GM19468 (cell line): ENCODE data around the gene SEMA3C.

Experiments
- ATAC-seq: cut with Tn5 transposase; IDR thresholded peaks from one replicate; pipeline ENCODE4 v1.9.1; 2021; ENCODE audit warnings: mild to moderate bottlenecking, moderate library complexity, moderate number of reproducible peaks; ENCODE audit not compliant: unreplicated experiment; ENCODE audit errors: extremely low read depth

The SEMA3C gene

DNA sequence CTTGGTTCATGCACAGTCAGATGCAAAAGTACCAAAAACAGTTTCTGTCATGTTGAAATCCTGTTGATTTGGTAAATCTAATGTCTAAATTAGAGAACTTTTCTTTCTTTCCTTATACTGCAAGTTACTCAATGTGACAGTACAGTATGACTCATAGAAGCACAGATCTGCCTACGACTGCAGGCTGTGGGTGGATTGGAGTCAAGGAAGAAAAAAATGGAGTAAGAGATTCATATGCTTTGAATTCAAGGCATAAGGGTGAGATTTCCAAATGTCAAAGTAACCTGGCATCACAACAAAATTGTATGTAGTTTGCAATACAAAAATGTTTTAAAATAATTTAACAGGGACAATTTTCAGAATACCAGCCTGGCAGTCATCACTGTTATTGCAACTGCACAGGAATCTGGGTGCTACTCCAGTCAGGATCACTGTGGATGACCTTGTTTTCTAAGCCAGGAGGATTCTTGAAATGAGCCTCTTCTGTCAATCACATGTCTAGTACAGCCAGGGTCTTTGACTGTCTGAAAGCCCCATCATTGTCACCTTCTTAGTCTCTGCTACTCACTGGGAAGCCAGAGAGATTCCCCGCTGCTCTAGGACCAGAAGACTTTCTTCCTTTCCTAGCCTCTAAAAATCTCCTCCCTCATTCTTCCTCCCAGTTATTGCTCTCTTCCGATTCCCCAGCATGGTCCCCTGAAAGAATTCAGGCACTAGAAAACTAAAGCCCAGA lies 196.8 kb downstream of the SEMA3C start:
- ATAC-seq, result no peak

GRCh38 chr7:80720146-80720545 lies 198.7 kb downstream of the SEMA3C start:
- no peak for ATAC-seq

DNA sequence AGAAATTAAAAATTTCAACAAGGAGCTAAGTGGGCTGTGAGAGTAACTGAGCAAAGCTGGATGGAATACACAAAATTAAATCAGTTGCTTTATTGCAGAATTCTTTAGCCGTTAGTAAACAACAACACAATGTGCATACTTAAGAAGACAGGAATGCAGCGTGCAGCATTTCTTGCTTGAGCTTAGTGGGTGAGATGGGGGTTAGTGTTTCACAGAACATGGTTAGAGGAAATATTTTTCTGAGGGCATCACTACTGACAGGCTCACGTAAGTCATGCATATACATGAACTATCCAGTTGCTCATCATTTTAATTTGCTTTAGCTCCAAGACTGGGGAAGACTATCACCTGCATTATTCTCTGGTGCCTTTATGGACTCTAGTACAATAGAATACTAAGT lies 199.6 kb downstream of the SEMA3C start:
- no peak for ATAC-seq

GRCh38 chr7:80711531-80711930 lies 207.3 kb downstream of the SEMA3C start:
- no peak for ATAC-seq

GRCh38 chr7:80708123-80708522 lies 210.7 kb downstream of the SEMA3C start:
- ATAC-seq, result no peak

DNA sequence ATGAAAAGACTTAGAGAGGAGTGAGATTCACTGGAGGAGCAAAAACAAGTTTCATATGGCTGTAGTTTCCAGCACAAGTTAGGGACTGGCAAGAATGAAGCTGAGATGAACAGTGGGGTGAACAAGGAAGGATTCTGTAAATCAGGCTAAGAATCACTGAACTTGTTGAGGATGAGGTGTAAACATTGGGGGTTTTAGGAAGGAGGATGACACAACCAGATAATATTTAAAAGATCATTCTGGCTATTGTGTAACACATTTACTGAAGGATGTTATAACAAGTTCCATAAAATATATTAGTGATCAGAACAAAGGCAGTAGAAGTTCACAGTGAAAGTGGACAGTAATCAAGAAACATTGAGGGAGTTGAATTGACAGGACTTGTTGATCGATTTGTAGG lies 211.5 kb downstream of the SEMA3C start:
- no peak for ATAC-seq

DNA sequence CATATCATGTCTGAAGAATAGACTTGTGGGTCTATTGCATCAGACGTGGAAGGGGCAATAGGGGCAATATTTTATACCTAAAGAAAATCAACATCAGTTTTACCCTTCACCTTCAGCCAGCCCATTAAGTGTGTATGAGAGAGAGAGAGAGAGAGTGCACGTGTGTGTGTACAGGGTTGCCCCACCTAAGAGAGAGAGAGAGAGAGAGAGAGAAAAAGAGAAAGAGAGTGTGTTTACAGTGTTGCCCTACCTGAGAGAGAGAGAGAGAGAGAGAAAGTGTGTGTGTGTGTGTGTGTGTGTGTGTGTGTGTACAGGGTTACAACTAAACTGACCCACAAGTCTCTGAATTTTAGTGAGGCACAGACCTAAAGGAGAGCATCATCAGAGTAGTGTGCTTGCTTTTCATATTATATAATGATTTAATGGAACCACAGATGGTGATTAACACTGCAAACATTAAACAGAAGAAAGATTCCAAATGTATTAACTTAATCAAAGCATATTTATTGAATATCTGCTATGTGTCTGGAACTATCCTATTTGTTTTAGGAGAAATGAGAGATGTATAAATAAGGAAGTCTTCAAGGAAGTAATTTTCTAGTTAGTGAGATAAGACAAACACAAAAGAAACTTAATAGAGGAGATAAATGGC lies 213.6 kb downstream of the SEMA3C start:
- ATAC-seq, result no peak

GRCh38 chr7:80703272-80703671 lies 215.6 kb downstream of the SEMA3C start:
- ATAC-seq, result no peak

DNA sequence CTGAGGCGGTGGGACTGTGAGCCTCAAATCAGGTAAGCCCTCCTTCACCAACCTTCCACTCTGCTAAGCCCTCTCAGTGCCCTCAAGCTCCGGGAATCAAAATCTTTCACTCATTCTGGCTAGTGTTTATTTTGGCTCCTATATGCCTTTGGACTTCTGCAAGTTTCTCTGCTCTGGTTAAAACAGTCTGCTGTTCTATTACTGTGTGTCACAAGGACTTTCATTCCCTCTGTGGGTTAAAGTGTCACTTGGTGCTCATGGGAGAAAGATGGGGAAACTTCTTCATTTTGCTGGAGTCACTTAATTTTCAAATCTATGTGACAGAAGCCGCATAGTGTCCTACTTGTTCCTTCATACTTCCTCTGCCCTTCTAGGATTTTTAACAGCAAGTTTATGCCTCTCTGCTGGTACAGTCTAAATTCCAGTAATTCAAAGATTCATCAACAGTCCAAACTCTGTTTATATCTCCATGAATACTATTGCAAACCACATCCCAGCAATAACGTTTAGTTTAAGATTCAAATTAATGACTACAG lies 219.1 kb downstream of the SEMA3C start:
- no peak for ATAC-seq

GRCh38 chr7:80699045-80699638 lies 219.7 kb downstream of the SEMA3C start:
- ATAC-seq, result peak; percentile 38
